H9 (cell line): ENCODE results near the gene SH3TC2. TPM values are rescaled to one million over a fixed set of nuclear protein-coding genes. Genes with fewer than 3 reads are reported as not detected.

ENCODE experiments used
- DNase-seq: peaks from one replicate; pipeline ENCODE4 v3.0.0-alpha.2; 2017
- H2AFZ ChIP-seq: one replicate; pipeline ENCODE4 v1.6.1; 2013; ENCODE audit warnings: mild to moderate bottlenecking, low read length, control low read depth, moderate library complexity
- H2AK5ac ChIP-seq: 2 replicates; pipeline ENCODE4 v1.6.1; 2013; ENCODE audit warnings: low read length, control low read depth, mixed read lengths; ENCODE audit not compliant: insufficient read length
- H2BK120ac ChIP-seq: one replicate; pipeline ENCODE4 v1.6.1; 2013; ENCODE audit warnings: low read depth, mild to moderate bottlenecking, low read length, control low read depth, inconsistent platforms; ENCODE audit not compliant: poor library complexity, severe bottlenecking
- H2BK12ac ChIP-seq: 2 replicates; pipeline ENCODE4 v1.6.1; 2013; ENCODE audit warnings: low read length, control low read depth, mixed read lengths, low read depth; ENCODE audit not compliant: insufficient read length
- H2BK15ac ChIP-seq: 2 replicates; pipeline ENCODE4 v1.6.1; 2013; ENCODE audit warnings: low read depth, low read length, control low read depth
- H2BK20ac ChIP-seq: one replicate; pipeline ENCODE4 v1.6.1; 2013; ENCODE audit warnings: low read depth, mild to moderate bottlenecking, low read length, control low read depth, inconsistent platforms; ENCODE audit not compliant: poor library complexity, severe bottlenecking
- H2BK5ac ChIP-seq: 2 replicates; pipeline ENCODE4 v1.6.1; 2013; ENCODE audit warnings: low read length, control low read depth, mixed read lengths; ENCODE audit not compliant: insufficient read length
- H3K14ac ChIP-seq: 2 replicates; pipeline ENCODE4 v1.6.1; 2013; ENCODE audit warnings: low read length, control low read depth; ENCODE audit not compliant: insufficient read depth
- H3K18ac ChIP-seq: 2 replicates; pipeline ENCODE4 v1.6.1; 2013; ENCODE audit warnings: low read depth, mild to moderate bottlenecking, mixed read lengths, low read length, control low read depth; ENCODE audit not compliant: insufficient read length
- H3K23ac ChIP-seq: 2 replicates; pipeline ENCODE4 v1.6.1; 2013; ENCODE audit warnings: low read length, control low read depth, mixed read lengths, low read depth; ENCODE audit not compliant: insufficient read length
- H3K23me2 ChIP-seq: 2 replicates; pipeline ENCODE4 v1.6.1; 2013; ENCODE audit warnings: low read depth, mild to moderate bottlenecking, mixed read lengths, low read length, control low read depth; ENCODE audit not compliant: insufficient read length, poor library complexity, severe bottlenecking
- H3K27ac ChIP-seq: 2 replicates; pipeline ENCODE4 v1.5.1; 2013; ENCODE audit warnings: low read length, control low read depth, mixed read lengths, low read depth; ENCODE audit not compliant: insufficient read length
- H3K27me3 ChIP-seq: 2 replicates; pipeline ENCODE4 v1.6.1; 2013; ENCODE audit warnings: low read length, control low read depth, inconsistent platforms; ENCODE audit not compliant: insufficient read depth
- H3K4ac ChIP-seq: 2 replicates; pipeline ENCODE4 v1.6.1; 2013; ENCODE audit warnings: low read depth, mild to moderate bottlenecking, control low read depth, inconsistent platforms, low read length, moderate library complexity
- H3K4me1 ChIP-seq: 2 replicates; pipeline ENCODE4 v1.6.1; 2013; ENCODE audit warnings: low read length, control low read depth, inconsistent platforms; ENCODE audit not compliant: insufficient read depth
- H3K4me2 ChIP-seq: 2 replicates; pipeline ENCODE4 v1.6.1; 2013; ENCODE audit warnings: low read length, control low read depth, mixed read lengths; ENCODE audit not compliant: insufficient read length, insufficient read depth
- H3K56ac ChIP-seq: 2 replicates; pipeline ENCODE4 v1.6.1; 2013; ENCODE audit warnings: low read depth, mild to moderate bottlenecking, mixed read lengths, low read length, control low read depth; ENCODE audit not compliant: insufficient read length
- H3K79me1 ChIP-seq: 2 replicates; pipeline ENCODE4 v1.6.1; 2013; ENCODE audit warnings: low read depth, mild to moderate bottlenecking, moderate library complexity, low read length, control low read depth, inconsistent platforms; ENCODE audit not compliant: insufficient read depth, poor library complexity, severe bottlenecking
- H3K79me2 ChIP-seq: 2 replicates; pipeline ENCODE4 v1.6.1; 2013; ENCODE audit warnings: low read length, control low read depth, inconsistent platforms; ENCODE audit not compliant: insufficient read depth
- H3K9ac ChIP-seq: 2 replicates; pipeline ENCODE4 v1.6.1; 2013; ENCODE audit warnings: low read length, control low read depth, mixed read lengths; ENCODE audit not compliant: insufficient read length; ENCODE audit errors: extremely low read depth
- H3K9me3 ChIP-seq: one replicate; pipeline ENCODE4 v1.6.1; 2013; ENCODE audit warnings: low read depth, low read length, inconsistent platforms; ENCODE audit not compliant: control insufficient read depth
- H3T11ph ChIP-seq: one replicate; pipeline ENCODE4 v1.6.1; 2013; ENCODE audit warnings: mild to moderate bottlenecking, low read length, control low read depth, inconsistent platforms
- H4K20me1 ChIP-seq: one replicate; pipeline ENCODE4 v1.6.1; 2013; ENCODE audit not compliant: control insufficient read depth, insufficient read length, insufficient read depth
- H4K5ac ChIP-seq: 2 replicates; pipeline ENCODE4 v1.6.1; 2013; ENCODE audit warnings: low read depth, mild to moderate bottlenecking, mixed read lengths, low read length, control low read depth; ENCODE audit not compliant: insufficient read length
- H4K8ac ChIP-seq: replicated peaks from 2 replicates; pipeline ENCODE4 v1.6.1; 2013; ENCODE audit warnings: low read length, control low read depth, mixed read lengths, low read depth; ENCODE audit not compliant: insufficient read length
- H4K91ac ChIP-seq: 2 replicates; pipeline ENCODE4 v1.6.1; 2013; ENCODE audit warnings: low read depth, mild to moderate bottlenecking, moderate library complexity, mixed read lengths, low read length, control low read depth; ENCODE audit not compliant: insufficient read length
- H3K27ac Mint-ChIP-seq, 3 experiments: 2 replicates in 2 of 3; 3 replicates in 1 of 3; pipeline ENCODE4 v1.8.0; 2020 to 2021; ENCODE audit warnings: mixed read lengths in 3 of 3, mild to moderate bottlenecking in 1 of 3, moderate library complexity in 1 of 3
- H3K27me3 Mint-ChIP-seq: 2 replicates; pipeline ENCODE4 v1.8.0; 2021; ENCODE audit warnings: low read depth, mild to moderate bottlenecking, moderate library complexity, mixed read lengths
- H3K36me3 Mint-ChIP-seq, 3 experiments: 2 replicates in 2 of 3; 3 replicates in 1 of 3; pipeline ENCODE4 v1.8.0; 2020 to 2021; ENCODE audit warnings: low read depth in 3 of 3, mixed read lengths in 3 of 3; ENCODE audit not compliant: insufficient read depth in 1 of 3
- H3K4me1 Mint-ChIP-seq, 2 experiments: 2 replicates each; pipeline ENCODE4 v1.8.0; 2020; ENCODE audit warnings: mixed read lengths in 2 of 2
- H3K4me3 Mint-ChIP-seq, 2 experiments: 2 replicates in 1 of 2; 3 replicates in 1 of 2; pipeline ENCODE4 v1.8.0; 2020 to 2021; ENCODE audit warnings: mild to moderate bottlenecking in 2 of 2, mixed read lengths in 2 of 2, moderate library complexity in 1 of 2
- H3K9me3 Mint-ChIP-seq, 2 experiments: 2 replicates in 1 of 2; 3 replicates in 1 of 2; pipeline ENCODE4 v1.8.0; 2020; ENCODE audit warnings: mild to moderate bottlenecking in 2 of 2, mixed read lengths in 2 of 2, moderate library complexity in 1 of 2
- CTCF ChIP-seq: fragments of 200-600 bp; sonication (generic); conservative IDR thresholded peaks from 3 replicates; pipeline ENCODE4 v1.8.0; 2021; ENCODE audit warnings: antibody characterized with exemption, mild to moderate bottlenecking
- total RNA-seq: library from RNA; stranded (reverse); gene quantifications from 2 replicates; pipeline ENCODE4 v1.2.1, GENCODE V29; 2021

The SH3TC2 gene
- total RNA-seq, 1 experiment from 2014 or later = not detected

- Mint-ChIP-seq H3K27ac (no peak overlapping the region), H3K36me3 (no peaks in the 10 kb centered on the region), H3K27me3 (no peaks in the 10 kb centered on the region; the same call in 1 of the 2 replicates), H3K4me3 (no peak overlapping the region), H3K9me3 (no peaks in the 10 kb centered on the region), H3K4me1 (peaks cover 4% of the 10 kb centered on the region in 2 experiments; a peak in 2 of 4 replicates)
- H3K9ac ChIP-seq = no peak overlapping the region
- no peak overlapping the region for H2BK12ac ChIP-seq
- H3K18ac ChIP-seq = no peak overlapping the region
- H3K23ac ChIP-seq = no peak overlapping the region
- no peaks in the 10 kb centered on the region for H3K79me2 ChIP-seq
- H4K8ac ChIP-seq = no peak overlapping the region
- no peak overlapping the region for H4K5ac ChIP-seq
- H3K79me1 ChIP-seq = no peaks in the 10 kb centered on the region
- no peak overlapping the region for H2BK5ac ChIP-seq
- no peak overlapping the region for H3K27ac ChIP-seq
- no peak for DNase-seq
- H2AK5ac ChIP-seq = no peak overlapping the region
- H3K9me3 ChIP-seq = no peaks in the 10 kb centered on the region
- no peak overlapping the region for H2BK20ac ChIP-seq
- H3K56ac ChIP-seq = no peak overlapping the region
- no peaks in the 10 kb centered on the region for H3K27me3 ChIP-seq
- no peak overlapping the region for H3K14ac ChIP-seq
- H4K20me1 ChIP-seq = no peaks in the 10 kb centered on the region
- H2AFZ ChIP-seq = no peak overlapping the region
- no peak overlapping the region for H3K4ac ChIP-seq
- no peak for TF ChIP-seq CTCF
- H4K91ac ChIP-seq = no peak overlapping the region
- no peak overlapping the region for H2BK15ac ChIP-seq
- no peak overlapping the region for H3T11ph ChIP-seq
- no peak overlapping the region for H3K4me2 ChIP-seq
- no peaks in the 10 kb centered on the region for H3K23me2 ChIP-seq
- H2BK120ac ChIP-seq = no peak overlapping the region
- H3K4me1 ChIP-seq = no peaks in the 10 kb centered on the region
Observed at GRCh38 chr5:149045089-149045460, 17.8 kb downstream of the SH3TC2 start.
